ENCODE measurements around the gene GRIPAP1.

The GRIPAP1 gene, protein sequence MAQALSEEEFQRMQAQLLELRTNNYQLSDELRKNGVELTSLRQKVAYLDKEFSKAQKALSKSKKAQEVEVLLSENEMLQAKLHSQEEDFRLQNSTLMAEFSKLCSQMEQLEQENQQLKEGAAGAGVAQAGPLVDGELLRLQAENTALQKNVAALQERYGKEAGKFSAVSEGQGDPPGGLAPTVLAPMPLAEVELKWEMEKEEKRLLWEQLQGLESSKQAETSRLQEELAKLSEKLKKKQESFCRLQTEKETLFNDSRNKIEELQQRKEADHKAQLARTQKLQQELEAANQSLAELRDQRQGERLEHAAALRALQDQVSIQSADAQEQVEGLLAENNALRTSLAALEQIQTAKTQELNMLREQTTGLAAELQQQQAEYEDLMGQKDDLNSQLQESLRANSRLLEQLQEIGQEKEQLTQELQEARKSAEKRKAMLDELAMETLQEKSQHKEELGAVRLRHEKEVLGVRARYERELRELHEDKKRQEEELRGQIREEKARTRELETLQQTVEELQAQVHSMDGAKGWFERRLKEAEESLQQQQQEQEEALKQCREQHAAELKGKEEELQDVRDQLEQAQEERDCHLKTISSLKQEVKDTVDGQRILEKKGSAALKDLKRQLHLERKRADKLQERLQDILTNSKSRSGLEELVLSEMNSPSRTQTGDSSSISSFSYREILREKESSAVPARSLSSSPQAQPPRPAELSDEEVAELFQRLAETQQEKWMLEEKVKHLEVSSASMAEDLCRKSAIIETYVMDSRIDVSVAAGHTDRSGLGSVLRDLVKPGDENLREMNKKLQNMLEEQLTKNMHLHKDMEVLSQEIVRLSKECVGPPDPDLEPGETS

GRCh38 chrX:49002091-49002935 lies at the start of gene GRIPAP1:
Gene GRIPAP1 (minus strand): TSS chrX:49002264. CDS start chrX:49002229, 35 bp downstream.
- peak; percentile 42 to 58 for DNase-seq (ENCODE audit: low read depth in 2 of 2)

DNA sequence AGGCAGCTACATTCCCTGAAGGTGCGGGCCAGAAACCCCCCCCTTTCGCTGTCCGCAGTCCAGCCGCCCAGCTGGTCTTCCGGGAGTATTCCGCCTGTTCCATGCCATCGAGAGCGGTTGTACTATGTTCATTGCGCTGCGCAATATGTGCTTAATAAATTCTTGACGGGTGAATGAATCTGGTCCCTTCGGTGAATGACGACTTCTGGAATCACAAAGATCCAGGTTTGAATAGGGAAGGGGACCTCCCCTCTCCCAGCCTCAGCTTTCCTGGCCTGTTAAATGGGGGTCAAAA lies 41.9 kb upstream of the GRIPAP1 start:
- no peak for DNase-seq (ENCODE audit: low read depth in 2 of 2)

GRCh38 chrX:49043220-49043986 lies 41.3 kb upstream of the GRIPAP1 start, which contains the start of gene TFE3:
Gene TFE3 (minus strand): TSS chrX:49043357. CDS start chrX:49043226, 131 bp downstream.
- DNase-seq (ENCODE audit: low read depth in 2 of 2): peak; percentile 84 to 89

- DNase-seq (ENCODE audit: low read depth in 2 of 2): peak in 1 of 2 donors; percentile 5
Observed at GRCh38 chrX:49042581-49043219, 40.6 kb upstream of the GRIPAP1 start.

- no peak for DNase-seq (ENCODE audit: low read depth in 2 of 2)
Observed at GRCh38 chrX:49041744-49042580, 39.9 kb upstream of the GRIPAP1 start.

GRCh38 chrX:49040376-49040955 lies 38.4 kb upstream of the GRIPAP1 start:
- DNase-seq (ENCODE audit: low read depth in 2 of 2): no peak

DNA sequence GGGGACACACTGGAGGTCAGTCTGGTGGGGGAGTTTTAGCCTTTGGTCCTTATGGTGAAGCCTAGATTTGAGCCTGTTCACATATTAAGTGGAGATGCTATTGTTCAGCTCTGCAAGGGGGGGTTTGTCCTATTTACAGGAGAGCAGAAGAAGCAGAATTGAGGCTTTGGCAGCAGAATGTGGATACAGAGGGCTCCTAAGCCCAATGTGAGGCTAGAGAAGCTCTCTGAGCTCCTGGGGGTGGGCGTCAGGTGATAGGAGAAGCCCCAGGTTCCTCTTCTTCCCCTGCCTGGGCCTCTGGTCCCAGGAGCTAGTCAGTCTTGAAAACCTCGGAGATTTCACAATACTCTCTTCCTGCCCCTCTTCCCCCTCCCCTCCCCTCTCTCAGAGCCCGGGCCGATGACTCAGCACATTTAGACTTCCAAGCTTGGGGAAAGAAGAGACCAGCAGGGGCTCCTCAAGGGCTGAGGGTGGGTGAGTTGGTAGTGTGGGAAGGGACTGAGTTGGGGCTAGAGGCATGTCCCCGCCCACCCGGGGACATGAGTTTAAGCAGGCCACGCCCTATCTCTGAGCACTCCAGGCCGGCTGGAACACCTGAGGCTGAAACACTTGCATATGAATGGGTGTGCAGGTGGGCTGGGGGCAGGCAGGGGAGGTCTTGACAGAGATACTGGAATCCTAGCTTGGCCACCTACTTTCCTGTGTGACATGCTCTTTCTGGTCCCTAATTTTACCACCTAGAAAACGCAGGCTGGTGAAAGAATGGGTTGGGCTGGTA lies 37.7 kb upstream of the GRIPAP1 start:
- peak in 1 of 2 donors; percentile 4 for DNase-seq (ENCODE audit: low read depth in 2 of 2)

GRCh38 chrX:49037883-49038475 lies 35.9 kb upstream of the GRIPAP1 start:
- DNase-seq (ENCODE audit: low read depth in 2 of 2): no peak

DNA sequence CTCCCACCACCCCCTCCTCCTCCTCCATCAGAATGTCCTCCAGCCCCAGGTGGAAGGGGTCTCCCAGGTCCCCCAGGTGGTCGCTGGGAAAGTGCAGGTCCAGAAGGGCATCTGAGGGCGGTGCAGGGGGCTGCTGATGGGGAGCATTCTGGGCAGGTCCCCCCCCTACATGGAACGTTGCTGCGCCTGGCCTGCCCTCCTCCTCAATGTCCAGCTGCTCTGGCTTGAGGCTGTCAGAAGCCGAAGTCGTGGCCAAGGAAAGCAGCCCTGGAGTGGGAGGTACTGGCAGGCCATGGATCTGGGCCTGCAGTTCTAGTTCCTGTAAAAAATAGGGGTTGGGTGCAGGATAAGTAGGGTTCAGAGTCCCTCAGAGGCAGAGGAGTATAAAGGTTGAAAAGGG lies 28.2 kb upstream of the GRIPAP1 start:
- DNase-seq (ENCODE audit: low read depth in 2 of 2): no peak

DNA sequence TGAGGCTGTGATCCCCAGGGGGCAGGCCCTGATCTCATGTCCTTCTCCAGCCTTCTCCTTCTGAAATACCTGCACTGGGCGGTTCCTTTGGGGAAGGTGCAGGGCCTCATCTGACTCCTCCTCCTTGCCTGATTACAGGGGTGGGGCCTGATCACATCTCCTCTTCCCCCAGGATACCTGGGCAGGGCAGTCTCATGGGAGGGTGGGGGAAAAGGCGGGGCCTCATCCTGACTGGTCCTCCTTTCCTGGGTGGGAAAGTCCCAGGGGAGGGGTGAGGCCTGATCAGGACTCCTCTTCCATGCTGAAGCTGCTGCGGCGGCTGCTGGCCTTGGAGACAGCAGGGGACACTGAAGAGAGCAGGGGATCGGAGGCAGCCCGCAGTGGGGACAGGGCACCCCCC lies 27.8 kb upstream of the GRIPAP1 start:
- DNase-seq (ENCODE audit: low read depth in 2 of 2): no peak

- DNase-seq (ENCODE audit: low read depth in 2 of 2): no peak
Observed at GRCh38 chrX:49019599-49020249, 17.7 kb upstream of the GRIPAP1 start.

DNA sequence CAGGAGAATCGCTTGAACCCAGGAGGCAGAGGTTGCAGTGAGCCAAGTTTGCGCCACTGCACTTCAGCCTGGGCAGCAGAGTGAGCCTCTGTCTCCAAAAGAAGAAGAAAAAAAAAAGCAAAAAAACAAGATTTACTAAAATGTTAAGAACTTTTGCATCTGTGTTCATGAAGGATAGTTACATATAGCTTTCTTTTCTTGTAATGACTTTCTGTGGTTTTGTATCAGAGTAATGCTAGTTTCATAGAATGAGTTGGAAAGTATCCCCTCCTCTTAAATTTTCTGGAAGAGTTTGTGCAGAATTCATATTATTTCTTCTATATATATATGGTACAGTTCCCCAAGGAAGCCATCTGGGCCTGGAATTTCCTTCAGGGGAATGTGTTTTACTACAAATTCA lies 17.0 kb upstream of the GRIPAP1 start:
- no peak for DNase-seq (ENCODE audit: low read depth in 2 of 2)

DNA sequence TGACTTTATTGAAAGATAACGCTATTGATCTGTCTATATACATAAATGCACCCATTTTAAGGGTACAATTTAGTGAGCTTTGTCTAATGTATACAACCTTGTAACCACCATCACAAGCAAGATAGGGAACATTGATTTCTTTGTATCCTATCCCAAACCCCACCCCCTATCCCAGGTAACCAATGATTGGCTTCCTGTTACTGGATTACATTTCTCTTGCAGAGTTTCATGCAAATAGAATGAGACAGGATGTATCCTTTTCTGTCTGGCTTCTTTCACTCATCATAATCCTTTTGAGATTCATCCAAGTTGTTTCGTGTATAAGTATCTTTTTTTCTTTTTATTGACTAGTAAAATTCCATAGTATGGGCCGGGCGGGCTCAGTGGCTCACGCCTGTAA lies 1.6 kb upstream of the GRIPAP1 start:
- DNase-seq (ENCODE audit: low read depth in 2 of 2): no peak

DNA sequence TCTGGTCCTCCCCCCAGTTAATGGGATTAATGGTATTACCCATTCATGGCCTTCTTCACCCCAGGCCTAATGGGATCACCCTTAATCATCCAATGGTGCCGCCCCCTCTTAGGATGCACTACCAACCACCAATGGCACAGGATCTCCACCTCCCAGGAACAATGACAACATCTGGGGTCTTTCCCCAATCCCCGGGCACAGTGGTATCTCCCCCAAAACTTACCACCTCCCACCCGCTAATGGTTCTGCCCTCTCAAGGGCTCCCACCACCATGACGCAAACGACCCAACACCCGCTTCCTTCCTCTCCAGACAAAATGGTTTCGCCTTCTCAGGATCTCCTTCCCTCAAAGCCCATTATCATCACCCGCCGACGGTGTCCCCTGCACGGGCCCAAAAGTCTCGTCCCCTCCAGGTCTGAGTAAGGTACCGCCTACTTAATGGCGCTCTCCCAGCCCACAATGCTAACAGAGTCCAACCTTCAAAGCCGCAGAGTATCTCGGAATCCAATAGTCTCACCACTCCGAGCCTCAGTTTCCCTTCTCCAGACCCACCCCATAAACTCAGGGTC lies 458 bp downstream of the GRIPAP1 start:
- peak; percentile 13 to 16 for DNase-seq (ENCODE audit: low read depth in 2 of 2)

- no peak for DNase-seq (ENCODE audit: low read depth in 2 of 2)
Observed at GRCh38 chrX:49000636-49001035, 1.4 kb downstream of the GRIPAP1 start.

GRCh38 chrX:48999030-48999429 lies 3.0 kb downstream of the GRIPAP1 start:
- DNase-seq (ENCODE audit: low read depth in 2 of 2): no peak

GRCh38 chrX:48998391-48998790 lies 3.7 kb downstream of the GRIPAP1 start:
- no peak for DNase-seq (ENCODE audit: low read depth in 2 of 2)
